Activated CD8-positive, alpha-beta memory T cell treated with anti-CD3 and anti-CD28 coated beads for 36 hours (primary cell): Measurements from ENCODE around the gene CHST1. TPM values are rescaled to one million over a fixed set of nuclear protein-coding genes. Genes with fewer than 3 reads are reported as not detected.

ENCODE experiments used
- CTCF ChIA-PET: fragments of 350-600 bp; sonication (Branson Sonifier 250); formaldehyde crosslinking; loops from one replicate; lab custom pipeline; 2021; ENCODE audit warnings: antibody characterized with exemption; lab: Charles Lee
- POLR2A ChIA-PET: fragments of 350-600 bp; sonication (Branson Sonifier 250); formaldehyde crosslinking; loops from one replicate; lab custom pipeline; 2021; ENCODE audit warnings: antibody characterized with exemption; lab: Charles Lee
- total RNA-seq, 2 experiments: library from RNA; stranded (reverse); gene quantifications; one replicate each; pipeline ENCODE4 v1.2.3, GENCODE V29; 2021

Gene CHST1
- total RNA-seq, 2 experiments from 2014 or later = 0.63 to 0.80 TPM

DNA sequence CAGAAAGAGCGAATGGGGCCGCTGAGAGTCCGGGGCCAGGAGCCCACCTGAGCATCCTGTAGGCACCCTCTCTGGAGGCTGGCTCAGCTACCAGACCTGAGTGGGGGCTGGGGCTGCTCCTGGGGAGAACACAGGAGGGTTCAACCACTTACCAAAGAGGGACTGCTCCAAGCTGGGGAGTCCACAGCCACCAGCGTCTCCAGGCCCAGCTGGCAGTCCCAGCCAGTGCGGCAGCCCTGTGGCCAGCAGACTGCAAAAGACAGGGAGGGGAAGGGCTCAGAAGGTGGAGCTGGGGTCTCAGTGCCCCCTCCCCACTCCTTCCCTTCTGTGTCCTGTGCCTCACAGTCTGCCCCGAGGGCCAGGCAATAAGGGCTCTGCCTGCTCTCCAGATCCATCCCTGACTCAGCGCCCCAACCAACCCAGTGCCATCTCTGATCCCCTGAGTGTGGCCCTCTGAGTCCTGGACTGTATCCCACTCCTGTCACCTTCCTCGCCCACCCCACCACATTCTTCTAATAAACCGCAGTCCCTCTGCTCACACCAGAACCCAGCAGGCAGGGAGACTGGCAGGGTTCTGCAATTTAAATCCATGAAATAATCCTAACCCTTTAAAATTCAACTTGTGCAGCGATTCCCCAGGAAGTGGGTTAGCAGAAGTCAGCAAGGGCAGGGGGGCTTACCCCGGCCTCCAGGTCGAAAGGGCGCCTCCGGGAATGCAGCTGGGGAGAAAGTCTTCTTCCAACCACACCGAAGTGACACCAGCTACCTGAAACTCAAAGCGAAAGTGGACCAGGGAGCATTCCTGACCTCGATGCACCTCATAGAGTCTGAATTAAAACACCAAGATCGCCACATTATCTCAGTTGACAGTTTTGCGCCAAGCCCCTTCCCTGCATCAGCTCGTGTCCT lies 13.3 kb downstream of the CHST1 start:
- POLR2A ChIA-PET = no interaction called here
- CTCF ChIA-PET = no interaction called here

DNA sequence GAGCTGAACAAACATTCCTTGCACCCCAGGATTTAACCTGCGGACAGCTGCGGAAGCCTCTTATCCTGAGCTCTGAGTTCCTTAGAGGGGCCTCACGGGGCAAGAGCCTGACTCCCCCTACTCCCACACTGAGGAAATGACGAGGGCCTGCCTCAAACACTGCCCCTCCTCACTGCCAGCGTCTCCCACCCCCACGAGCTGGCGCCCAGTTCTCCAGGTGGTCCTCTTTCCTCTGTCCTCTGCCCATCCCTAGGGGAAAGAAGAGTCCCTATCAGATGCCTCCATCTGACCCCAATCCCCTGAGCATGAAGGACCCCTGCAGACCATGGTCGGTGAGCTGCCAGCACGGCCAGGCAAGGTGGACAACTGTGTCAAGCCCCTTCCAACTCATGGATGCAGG lies 14.3 kb downstream of the CHST1 start:
- POLR2A ChIA-PET = no interaction called here
- CTCF ChIA-PET = no interaction called here

DNA sequence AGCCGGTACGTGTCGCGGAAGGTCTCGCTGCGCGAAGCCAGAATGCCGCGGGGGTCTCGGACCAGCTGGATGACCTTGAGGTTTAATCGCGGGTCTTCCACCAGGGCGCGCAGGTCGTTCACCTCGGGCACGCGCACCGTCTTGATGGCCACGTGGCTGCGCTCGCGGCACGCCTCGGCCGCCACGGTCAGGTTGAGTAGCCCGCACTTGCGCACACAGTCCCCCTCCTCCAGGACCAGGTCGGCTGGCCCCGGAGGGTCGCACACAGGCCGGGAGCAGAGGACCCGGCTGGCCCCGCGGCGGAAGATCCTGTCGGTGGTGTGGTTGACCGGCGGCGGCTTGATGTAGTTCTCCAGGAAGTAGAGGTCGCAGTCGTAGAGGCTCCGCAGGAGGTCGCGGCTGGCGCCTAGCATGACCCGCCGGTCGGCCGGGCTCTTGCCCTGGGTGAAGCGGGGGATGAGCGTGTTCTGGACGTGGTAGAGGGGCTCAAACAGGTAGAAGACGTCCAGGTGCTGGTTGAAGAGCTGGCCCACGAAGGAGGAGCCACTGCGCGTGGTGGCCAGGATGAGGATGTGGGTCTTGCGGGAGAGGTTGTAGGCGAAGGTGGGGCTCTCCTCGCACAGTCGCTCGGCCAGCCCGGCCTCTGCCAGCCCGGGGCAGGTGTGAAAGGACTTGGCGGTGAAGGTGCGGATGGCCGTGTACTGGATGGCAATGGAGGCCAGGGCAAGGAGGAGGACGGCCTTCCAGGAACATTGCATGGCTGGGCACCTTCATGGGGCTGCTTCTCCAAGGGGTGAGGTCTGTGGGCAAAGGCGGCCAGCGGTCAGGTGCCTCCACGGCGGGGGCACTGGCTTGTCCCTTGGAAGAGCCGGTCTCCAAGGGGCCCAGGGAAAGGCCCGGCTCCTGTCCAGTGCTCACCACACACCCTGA lies 15.0 kb downstream of the CHST1 start:
- ChIA-PET CTCF (no interaction called here), POLR2A (no interaction called here)

DNA sequence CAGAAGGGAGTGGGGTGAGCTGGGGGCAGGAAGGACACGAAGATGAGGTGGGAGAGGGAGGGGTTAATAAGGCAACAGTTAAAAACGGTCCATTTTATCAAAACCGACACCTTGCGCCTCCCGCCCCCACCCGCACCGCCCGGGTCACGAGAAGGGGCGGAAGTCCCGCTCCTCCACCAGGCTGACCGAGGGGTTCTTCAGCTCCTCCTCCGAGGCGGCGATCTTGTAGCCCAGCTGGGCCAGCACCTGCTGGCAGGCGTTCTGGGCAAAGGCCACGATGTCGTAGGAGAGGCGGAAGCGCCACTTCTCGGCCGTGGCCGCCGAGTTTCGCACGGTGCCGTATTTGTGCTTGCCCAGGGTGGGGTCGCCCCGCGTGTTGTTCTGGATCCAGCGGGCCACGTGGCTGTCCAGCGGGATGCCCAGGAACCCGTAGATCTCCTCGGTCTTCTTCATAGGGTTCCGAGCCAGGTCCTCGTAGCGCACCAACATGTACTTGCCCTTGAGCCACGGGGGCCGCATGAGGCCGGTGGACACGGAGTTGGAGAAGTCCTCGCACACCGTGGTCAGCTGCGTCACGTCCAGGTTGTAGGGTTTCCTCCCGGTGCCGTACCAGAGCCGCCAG lies 15.8 kb downstream of the CHST1 start:
- ChIA-PET CTCF (interaction anchor here (1.4 kb wide), 1 partner anchor 30 kb away, joined by 3 read pairs; no protein-coding TSS in a partner anchor), POLR2A (no interaction called here)

DNA sequence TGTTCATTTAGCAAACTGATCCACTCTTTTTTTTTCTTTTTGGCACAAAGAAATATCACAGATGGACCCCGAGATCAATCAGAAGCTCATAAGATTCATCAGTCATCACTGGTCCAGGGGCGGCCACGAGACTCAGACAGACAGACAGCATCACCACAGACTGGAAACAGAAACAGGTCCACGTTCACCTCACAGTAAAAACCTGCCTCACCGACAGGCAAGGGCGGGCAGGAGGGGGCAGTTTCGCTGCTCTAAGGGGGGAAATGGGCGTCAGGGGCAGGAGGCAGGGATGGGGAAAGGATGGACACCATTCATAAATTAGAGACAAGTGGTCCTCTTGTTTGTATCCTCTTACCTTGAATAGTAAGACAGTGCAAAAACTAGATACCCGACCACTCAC lies 16.5 kb downstream of the CHST1 start:
- CTCF ChIA-PET = interaction anchor here (1.4 kb wide), 1 partner anchor 29 kb away, joined by 3 read pairs; no protein-coding TSS in a partner anchor
- POLR2A ChIA-PET = no interaction called here

DNA sequence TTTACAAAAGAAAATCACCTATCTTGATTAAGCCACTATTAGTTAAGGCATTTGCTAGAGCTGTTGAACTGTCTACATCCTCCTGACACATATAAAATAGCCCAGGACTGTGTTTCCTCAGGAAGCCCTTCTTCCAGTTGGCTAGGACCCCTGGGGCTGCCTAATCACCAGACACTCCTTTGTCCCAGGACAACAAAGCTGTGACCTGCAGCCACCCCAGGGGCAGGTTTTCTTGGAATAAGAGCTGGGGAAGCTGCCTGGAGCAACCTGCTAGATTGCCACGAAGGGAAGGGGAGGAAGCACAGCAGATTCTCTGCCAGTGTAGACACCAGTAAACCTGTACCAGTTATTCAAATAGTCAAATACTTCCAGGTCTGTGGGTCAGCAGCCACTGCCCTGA lies 17.6 kb downstream of the CHST1 start:
- ChIA-PET CTCF (no interaction called here), POLR2A (no interaction called here)

DNA sequence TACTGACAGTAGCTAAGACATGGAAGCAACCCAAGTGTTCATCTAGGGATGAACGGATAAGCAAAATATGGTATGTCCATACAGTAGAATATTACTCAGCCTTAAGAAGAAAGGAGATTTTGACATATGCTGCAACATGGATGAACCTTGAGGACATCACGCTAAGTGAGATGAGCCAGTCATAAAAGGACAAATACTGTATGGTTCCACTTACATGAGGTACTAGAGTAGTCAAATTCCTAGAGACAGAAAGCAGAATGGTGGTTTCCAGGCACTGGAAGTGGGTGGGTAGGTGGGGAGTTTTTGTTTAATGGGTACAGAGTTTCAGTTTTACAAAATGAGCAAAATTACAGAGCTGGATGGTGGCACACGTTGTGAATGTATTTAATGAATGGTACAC lies 18.1 kb downstream of the CHST1 start:
- ChIA-PET POLR2A (no interaction called here), CTCF (no interaction called here)

DNA sequence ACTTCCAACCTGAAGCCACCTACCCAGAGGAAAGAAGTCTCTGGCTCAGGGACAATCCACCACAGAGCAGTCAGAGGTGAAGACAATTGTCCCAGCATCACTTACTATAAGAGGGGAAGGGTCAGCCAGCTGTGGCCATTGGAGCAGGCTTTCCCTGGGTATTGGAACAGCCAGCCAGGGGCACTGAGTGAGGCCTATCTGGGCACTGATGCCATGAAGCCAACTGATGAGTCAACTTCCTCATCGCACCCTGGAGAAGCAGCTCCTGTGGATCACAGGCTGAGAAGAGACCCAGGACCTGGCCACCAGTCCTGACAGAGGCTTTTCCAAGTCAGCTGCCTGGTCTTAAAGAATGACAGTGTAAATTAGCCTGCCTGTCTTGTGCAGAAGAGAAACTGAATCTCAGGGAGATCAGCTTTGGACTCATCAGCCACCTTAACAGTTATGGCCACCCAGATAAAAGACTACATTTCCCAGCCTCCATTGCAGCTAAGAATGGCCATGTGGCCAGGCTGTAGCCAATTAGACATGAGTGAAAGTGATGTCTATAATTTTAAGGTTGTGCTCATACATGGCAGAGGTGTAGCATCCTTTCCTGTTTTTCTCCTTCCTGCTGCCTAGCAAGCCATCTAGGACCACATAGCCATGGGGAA lies 19.0 kb downstream of the CHST1 start:
- POLR2A ChIA-PET = no interaction called here
- CTCF ChIA-PET = no interaction called here

DNA sequence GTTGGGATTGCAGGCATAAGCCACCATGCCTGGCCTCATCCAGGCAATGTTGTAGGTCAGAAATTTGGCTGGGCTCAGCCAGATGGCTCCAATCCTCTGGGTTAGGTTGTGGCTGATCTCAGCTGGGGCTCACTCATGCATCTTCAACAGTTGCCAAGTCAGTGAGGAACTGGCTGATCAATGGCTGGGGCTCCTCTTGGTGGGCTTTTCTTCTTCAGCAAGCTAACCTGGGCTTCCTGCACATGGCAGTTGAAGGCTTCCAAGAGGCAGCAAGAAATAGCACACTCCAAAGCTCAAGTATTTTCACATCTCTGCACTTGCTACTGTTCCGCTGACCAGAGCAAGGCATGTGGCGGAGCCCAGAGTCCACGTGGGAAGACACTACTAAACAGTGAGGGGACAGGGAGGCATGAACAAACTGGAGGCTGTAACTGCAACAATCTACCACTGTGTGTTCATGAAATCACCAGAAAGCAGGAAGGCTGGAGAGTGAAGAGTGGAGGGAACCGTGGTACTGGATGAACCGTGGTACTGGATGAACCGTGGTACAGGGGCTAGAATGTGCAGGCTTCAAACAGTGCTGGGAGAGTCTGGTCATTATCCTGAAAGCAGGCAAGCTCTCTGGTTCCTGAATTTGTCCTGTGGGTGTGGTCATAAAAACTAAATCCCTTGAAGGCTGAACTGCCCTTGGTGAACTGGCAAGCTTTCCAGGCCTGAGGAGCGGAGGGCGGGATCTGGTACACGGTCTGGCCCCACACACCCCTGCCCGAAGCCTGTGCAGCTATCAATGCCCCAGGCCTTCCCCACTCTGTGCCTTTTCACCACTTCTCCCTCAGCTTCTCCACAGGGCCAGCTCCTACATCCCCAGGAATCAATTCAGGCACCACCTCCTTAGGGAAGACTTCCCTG lies 20.2 kb downstream of the CHST1 start:
- POLR2A ChIA-PET = no interaction called here
- CTCF ChIA-PET = no interaction called here

DNA sequence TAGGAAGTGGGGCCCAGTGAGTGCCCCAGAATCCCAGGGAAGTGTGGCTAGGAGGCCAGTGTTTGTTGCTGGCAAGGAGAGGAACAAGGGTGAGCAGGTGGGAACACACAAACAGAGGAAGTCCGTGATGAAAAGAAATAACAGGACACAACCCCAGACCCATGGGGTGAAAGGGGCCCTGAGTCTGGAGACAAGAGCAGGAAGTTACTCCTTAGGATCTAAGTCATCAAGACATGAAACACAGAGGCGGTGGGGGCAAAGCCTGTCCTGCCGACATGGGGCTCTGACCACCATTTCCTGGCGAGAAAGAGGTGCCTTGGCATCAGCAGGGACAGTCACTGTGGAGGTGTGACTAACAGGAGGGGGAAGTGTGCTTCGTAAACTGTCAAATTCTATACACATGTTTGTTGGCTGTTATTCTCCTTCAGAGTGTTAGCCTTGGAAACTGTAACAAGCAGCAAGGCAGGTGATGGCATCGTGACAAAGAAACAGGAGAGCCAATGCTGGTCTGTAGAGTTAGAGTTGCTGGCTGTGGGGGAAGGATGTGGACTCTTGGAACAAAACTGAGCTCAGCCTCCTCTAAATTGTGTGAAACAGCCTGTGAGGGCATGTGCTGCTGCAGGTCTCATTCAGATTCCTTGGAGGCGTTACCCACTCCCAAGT lies 21.7 kb downstream of the CHST1 start:
- CTCF ChIA-PET = interaction anchor here (0.6 to 1.2 kb wide), 2 partner anchors 11 to 133 kb away, joined by 3 read pairs; no protein-coding TSS in a partner anchor

DNA sequence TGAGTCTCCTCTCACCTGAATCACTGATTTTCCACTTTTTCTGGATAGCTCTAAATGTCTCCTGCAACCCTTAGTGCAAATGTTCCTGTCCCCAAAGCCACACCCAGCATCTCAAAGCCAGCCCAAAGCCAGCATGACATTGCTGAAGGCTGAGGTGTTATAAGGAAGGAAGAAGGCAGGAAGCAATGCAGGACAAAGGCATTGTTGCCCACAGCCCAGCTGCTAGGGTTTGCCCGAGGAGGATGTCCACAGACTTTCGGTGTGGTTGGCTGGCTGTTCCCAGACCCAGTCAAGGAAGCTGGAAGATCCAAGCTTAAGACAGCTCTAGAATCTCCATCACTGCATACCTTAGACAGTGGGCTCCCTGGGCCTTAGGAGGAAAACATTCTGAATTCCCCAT lies 23.5 kb downstream of the CHST1 start:
- ChIA-PET CTCF (interaction anchor here (1.2 kb wide), 1 partner anchor 13 kb away, joined by 4 read pairs; no protein-coding TSS in a partner anchor), POLR2A (no interaction called here)

More for the DNA sequence above, 21.7 kb downstream of the CHST1 start:
- POLR2A ChIA-PET = no interaction called here

DNA sequence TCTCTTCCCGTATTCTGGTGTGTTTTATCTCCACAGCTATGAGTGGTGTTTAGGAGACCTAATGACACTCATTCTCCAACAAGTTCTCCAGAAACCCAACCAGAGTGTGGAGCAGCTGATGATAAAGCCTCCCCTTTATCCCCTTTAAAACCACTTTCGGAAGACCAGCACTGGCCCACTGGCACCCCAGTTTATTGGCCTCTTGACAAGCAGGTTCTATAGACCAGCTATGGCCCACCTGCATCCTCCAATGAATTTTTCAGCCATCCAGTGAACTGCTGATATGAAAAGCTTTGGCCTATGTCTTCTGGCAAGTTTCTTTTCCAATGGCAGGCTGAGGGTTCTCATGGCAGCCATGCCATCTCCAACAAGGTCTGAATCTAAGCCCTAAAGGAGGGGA lies 27.4 kb downstream of the CHST1 start:
- CTCF ChIA-PET = interaction anchor here (0.9 kb wide), 1 partner anchor 16 kb away, joined by 5 read pairs; no protein-coding TSS in a partner anchor
- POLR2A ChIA-PET = no interaction called here

DNA sequence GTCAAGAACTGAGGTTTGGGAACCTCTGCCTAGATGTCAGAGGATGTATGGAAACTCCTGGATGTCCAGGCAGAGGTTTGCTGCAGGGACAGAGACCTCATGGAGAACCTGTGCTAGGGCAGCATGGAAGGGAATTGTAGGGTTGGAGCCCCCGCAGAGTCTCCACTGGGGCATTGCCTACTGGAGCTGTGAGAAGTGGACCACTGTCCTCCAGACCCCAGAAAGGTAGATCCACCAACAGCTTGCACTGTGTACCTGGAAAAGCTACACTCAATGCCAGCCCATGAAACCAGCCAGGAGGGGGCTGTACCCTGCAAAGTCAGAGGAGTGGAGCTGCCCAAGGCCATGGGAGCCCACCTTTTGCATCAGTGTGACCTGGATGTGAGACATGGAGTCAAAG lies 29.5 kb downstream of the CHST1 start:
- ChIA-PET POLR2A (no interaction called here), CTCF (no interaction called here)

DNA sequence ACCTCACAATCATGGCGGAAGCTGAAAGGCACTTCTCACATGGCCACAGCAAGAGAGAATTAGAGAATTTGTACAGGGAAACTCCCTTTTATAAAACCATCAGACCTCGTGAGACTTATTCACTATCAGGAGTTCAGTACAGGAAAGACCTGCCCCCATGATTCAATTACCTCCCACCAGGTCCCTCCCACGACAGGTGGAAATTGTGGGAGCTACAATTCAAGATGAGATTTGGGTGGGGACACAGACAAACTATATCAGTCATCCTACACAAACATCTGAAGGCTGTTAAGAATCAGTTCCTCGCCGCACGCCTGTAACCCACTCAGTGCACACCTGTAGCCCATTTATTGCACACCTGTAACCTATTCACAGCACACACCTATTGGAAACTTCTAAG lies 39.8 kb downstream of the CHST1 start:
- ChIA-PET CTCF (no interaction called here), POLR2A (no interaction called here)

DNA sequence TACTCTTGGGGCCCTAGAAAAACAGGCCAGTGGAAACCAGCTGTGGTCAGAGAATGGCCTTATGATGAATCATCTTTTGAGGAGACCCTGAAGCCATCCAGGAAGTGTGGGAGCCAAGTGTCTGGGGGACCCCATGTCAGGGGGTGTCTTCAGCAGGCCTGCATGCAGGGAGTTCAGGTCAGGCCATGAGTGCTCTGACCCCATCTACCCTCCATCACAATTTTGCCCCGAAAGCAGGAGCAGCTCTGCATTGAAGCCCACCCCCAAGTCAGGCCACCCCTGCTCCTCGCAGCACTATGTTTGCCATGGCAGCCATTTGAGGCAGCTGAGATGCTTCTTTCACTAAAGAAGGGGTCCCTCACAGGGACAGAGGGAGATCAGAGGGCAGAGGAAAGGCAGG lies 41.3 kb downstream of the CHST1 start:
- ChIA-PET POLR2A (no interaction called here), CTCF (interaction anchor here (0.5 kb wide), 1 partner anchor 122 kb away, joined by 3 read pairs; no protein-coding TSS in a partner anchor)

DNA sequence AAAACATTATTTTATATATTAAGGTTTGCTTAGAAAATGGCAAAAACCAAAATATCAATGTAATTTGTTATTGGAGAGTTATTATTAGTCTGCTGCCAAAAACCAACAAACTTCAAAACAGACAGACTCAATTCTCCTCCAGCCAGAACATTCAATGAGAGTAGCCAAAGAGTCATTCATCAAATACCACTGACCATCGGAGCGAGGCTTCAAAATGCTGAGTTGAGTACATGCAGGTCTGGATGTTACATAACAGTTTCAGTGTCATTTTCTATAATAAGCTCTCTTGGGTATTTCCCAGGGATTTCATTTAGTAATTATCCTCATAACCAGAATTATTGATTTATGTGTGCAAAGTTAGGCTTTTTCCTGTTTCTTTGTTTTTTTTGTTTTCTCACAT lies 42.6 kb downstream of the CHST1 start:
- ChIA-PET POLR2A (no interaction called here), CTCF (no interaction called here)

DNA sequence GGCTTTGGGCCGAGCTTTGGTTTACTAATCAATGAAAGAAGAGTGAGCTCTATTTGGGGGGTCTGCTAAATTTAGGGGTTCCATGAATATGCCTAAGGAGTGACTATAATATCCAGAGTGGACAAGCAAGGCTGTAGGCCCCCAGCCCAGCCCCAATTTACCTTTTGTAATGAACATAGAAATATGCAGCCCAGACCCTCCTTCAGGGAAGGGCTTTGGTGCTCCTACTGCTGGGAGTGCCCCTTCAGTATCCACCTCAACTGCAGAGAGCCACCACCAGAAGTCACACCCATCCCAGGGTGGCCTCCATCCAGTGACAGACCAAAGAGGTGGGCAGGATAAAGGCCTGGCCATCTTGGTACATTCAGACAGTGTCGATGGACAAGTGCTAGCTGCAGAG lies 43.1 kb downstream of the CHST1 start:
- ChIA-PET CTCF (no interaction called here), POLR2A (no interaction called here)
